Neural cell (in vitro differentiated cells): Measurements from ENCODE around the gene DDN. TPM values are rescaled to one million over a fixed set of nuclear protein-coding genes. Genes with fewer than 3 reads are reported as not detected.

Experiments used
- H2AFZ ChIP-seq: fragments of 200-600, 300-800 bp; sonication (generic), shearing (Covaris generic); 2 replicates; pipeline ENCODE4 v1.6.0; 2014; ENCODE audit warnings: low read depth, mild to moderate bottlenecking, antibody characterized with exemption, low read length, moderate library complexity
- H3F3A ChIP-seq: fragments of 200-600 bp; shearing (Covaris generic); 2 replicates; pipeline ENCODE4 v1.6.1; 2016; ENCODE audit warnings: mild to moderate bottlenecking, moderate library complexity, mixed read lengths, antibody characterized with exemption, low read length; ENCODE audit not compliant: insufficient read depth, poor library complexity, severe bottlenecking
- H3K27ac ChIP-seq: fragments of 200-600, 300-800 bp; sonication (generic), shearing (Covaris generic); 2 replicates; pipeline ENCODE4 v1.5.1; 2014; ENCODE audit warnings: mild to moderate bottlenecking, low read length, moderate library complexity
- H3K27me3 ChIP-seq: fragments of 300-800, 200-600 bp; sonication (generic), shearing (Covaris generic); 2 replicates; pipeline ENCODE4 v1.6.0; 2014; ENCODE audit warnings: mild to moderate bottlenecking, low read depth, low read length, moderate library complexity; ENCODE audit not compliant: insufficient read depth
- H3K36me3 ChIP-seq: fragments of 300-800, 200-600 bp; sonication (generic), shearing (Covaris generic); 2 replicates; pipeline ENCODE4 v1.5.1; 2014; ENCODE audit warnings: mild to moderate bottlenecking, antibody characterized with exemption, low read length, moderate library complexity; ENCODE audit not compliant: insufficient read depth
- H3K4me2 ChIP-seq: fragments of 300-800, 200-600 bp; sonication (generic), shearing (Covaris generic); 2 replicates; pipeline ENCODE4 v1.6.0; 2014; ENCODE audit warnings: mild to moderate bottlenecking, low read length
- H3K4me3 ChIP-seq: fragments of 300-800, 200-600 bp; sonication (generic), shearing (Covaris generic); 2 replicates; pipeline ENCODE4 v1.5.1; 2014; ENCODE audit warnings: mild to moderate bottlenecking, low read length, moderate library complexity
- H3K79me2 ChIP-seq: fragments of 200-600 bp; shearing (Covaris generic); replicated peaks from 2 replicates; pipeline ENCODE4 v1.6.0; 2014; ENCODE audit warnings: mild to moderate bottlenecking, low read length, moderate library complexity; ENCODE audit not compliant: insufficient read depth
- H3K9ac ChIP-seq: fragments of 300-800, 200-600 bp; sonication (generic), shearing (Covaris generic); 2 replicates; pipeline ENCODE4 v1.6.1; 2016; ENCODE audit warnings: mild to moderate bottlenecking, low read length, mixed read lengths
- H3K9me2 ChIP-seq: fragments of 200-600 bp; shearing (Covaris generic); 2 replicates; pipeline ENCODE4 v1.6.1; 2016; ENCODE audit warnings: mild to moderate bottlenecking, low read length, mixed read lengths; ENCODE audit not compliant: insufficient read depth
- H3K9me3 ChIP-seq: fragments of 200-600, 300-800 bp; sonication (generic), shearing (Covaris generic); 2 replicates; pipeline ENCODE4 v1.6.1; 2016; ENCODE audit warnings: mild to moderate bottlenecking, mixed run types, low read length, moderate library complexity, mixed read lengths
- H4K20me1 ChIP-seq: fragments of 200-600 bp; shearing (Covaris generic); 2 replicates; pipeline ENCODE4 v1.6.1; 2016; ENCODE audit warnings: mild to moderate bottlenecking, mixed run types; ENCODE audit not compliant: insufficient read depth
- CTCF ChIP-seq: fragments of 450-650 bp; IDR thresholded peaks from 2 replicates; pipeline ENCODE4 v1.5.1; 2014; ENCODE audit warnings: antibody characterized with exemption, mild to moderate bottlenecking, moderate library complexity; ENCODE audit not compliant: poor library complexity, severe bottlenecking
- EP300 ChIP-seq: fragments of 450-650 bp; conservative IDR thresholded peaks from 2 replicates; pipeline ENCODE4 v1.6.1; 2014; ENCODE audit warnings: antibody characterized with exemption, mild to moderate bottlenecking, moderate library complexity; ENCODE audit not compliant: poor library complexity, severe bottlenecking
- EZH2 ChIP-seq: fragments of 200-600, 300-800 bp; shearing (Covaris generic), sonication (generic); IDR thresholded peaks from 2 replicates; pipeline ENCODE4 v1.6.1; 2014; ENCODE audit warnings: antibody characterized with exemption, low read length, borderline replicate concordance, mild to moderate bottlenecking; ENCODE audit not compliant: insufficient read depth, poor library complexity, severe bottlenecking
- MXI1 ChIP-seq: fragments of 450-650 bp; conservative IDR thresholded peaks from 2 replicates; pipeline ENCODE4 v1.6.1; 2014; ENCODE audit warnings: antibody characterized with exemption, mild to moderate bottlenecking; ENCODE audit not compliant: poor library complexity, severe bottlenecking
- POLR2AphosphoS5 ChIP-seq: IDR thresholded peaks from 2 replicates; pipeline ENCODE4 v1.6.1; 2012
- RAD21 ChIP-seq: fragments of 450-650 bp; conservative IDR thresholded peaks from 2 replicates; pipeline ENCODE4 v1.6.1; 2014; ENCODE audit warnings: antibody characterized with exemption, mild to moderate bottlenecking, moderate library complexity
- REST ChIP-seq: IDR thresholded peaks from 2 replicates; pipeline ENCODE4 v1.6.1; 2012; ENCODE audit warnings: borderline replicate concordance
- SMC3 ChIP-seq: fragments of 450-650 bp; conservative IDR thresholded peaks from 2 replicates; pipeline ENCODE4 v1.6.1; 2014; ENCODE audit warnings: antibody characterized with exemption, mild to moderate bottlenecking, moderate library complexity; ENCODE audit not compliant: poor library complexity
- TAF1 ChIP-seq: IDR thresholded peaks from 2 replicates; pipeline ENCODE4 v1.6.1; 2012; ENCODE audit warnings: low read depth
- polyA plus RNA-seq: library from polyadenylated mRNA; depleted of rRNA; stranded (reverse); fragments of >200 nt; gene quantifications from 2 replicates; pipeline ENCODE4 v1.2.3, GENCODE V29; 2014

Gene DDN
- polyA plus RNA-seq, 1 donor from 2014 or later: 0.51 TPM

- no peaks in the 10 kb centered on the region for H3K9me2 ChIP-seq
- H3F3A ChIP-seq: no peaks in the 10 kb centered on the region
- no peak overlapping the region for H3K9ac ChIP-seq
- no peak overlapping the region for H2AFZ ChIP-seq
- H3K79me2 ChIP-seq: no peaks in the 10 kb centered on the region
- no peak overlapping the region for H3K27ac ChIP-seq
- no peak overlapping the region for H3K4me3 ChIP-seq
- TF ChIP-seq MXI1 (no peak), EP300 (no peak), SMC3 (no peak), EZH2 (no peak), RAD21 (no peak), TAF1 (no peak), REST (no peak), POLR2AphosphoS5 (no peak)
- no peaks in the 10 kb centered on the region for H3K9me3 ChIP-seq
- H3K27me3 ChIP-seq: no peaks in the 10 kb centered on the region
- no peak overlapping the region for H3K4me2 ChIP-seq
- H3K36me3 ChIP-seq: no peaks in the 10 kb centered on the region
- no peaks in the 10 kb centered on the region for H4K20me1 ChIP-seq
Observed at GRCh38 chr12:49037947-49038237, 38.7 kb upstream of the DDN start.

GRCh38 chr12:49037111-49037946, 38.2 kb upstream of the DDN start:
- no peaks in the 10 kb centered on the region for H3K9me3 ChIP-seq
- no peaks in the 10 kb centered on the region for H4K20me1 ChIP-seq
- H3K4me2 ChIP-seq: no peak overlapping the region
- H3K79me2 ChIP-seq: no peaks in the 10 kb centered on the region
- no peak overlapping the region for H2AFZ ChIP-seq
- no peaks in the 10 kb centered on the region for H3K9me2 ChIP-seq
- no peak overlapping the region for H3K4me3 ChIP-seq
- H3F3A ChIP-seq: no peaks in the 10 kb centered on the region
- no peak overlapping the region for H3K27ac ChIP-seq
- TF ChIP-seq SMC3: no peak
- no peak for TF ChIP-seq POLR2AphosphoS5
- no peak for TF ChIP-seq MXI1
- no peak for TF ChIP-seq CTCF
- TF ChIP-seq REST: no peak
- H3K27me3 ChIP-seq: no peaks in the 10 kb centered on the region
- no peak overlapping the region for H3K9ac ChIP-seq
- no peaks in the 10 kb centered on the region for H3K36me3 ChIP-seq
